ENCODE results near the gene SLC39A10. TPM values are rescaled to one million over a fixed set of nuclear protein-coding genes. Genes with fewer than 3 reads are reported as not detected.

The SLC39A10 gene
- polyA plus RNA-seq, 1 of the 3 experiments (the other 2 are of a cell fraction) = 12.3 TPM

- H3K4me3 ChIP-seq (ENCODE audit: low read depth in 2 of 2, low read length in 1 of 2) = no peak overlapping the region
- no peaks in the 10 kb centered on the region for H3K27me3 ChIP-seq (ENCODE audit: insufficient read depth)
- no peak overlapping the region for H3K9ac ChIP-seq
- no peaks in the 10 kb centered on the region for H3K9me2 ChIP-seq
- 69% methylated on average over 3 of the region's 3 CpGs for WGBS (ENCODE audit: low lambda C conversion rate)
- H3K27ac ChIP-seq (ENCODE audit: low read depth in 2 of 2, low read length in 1 of 2) = no peak overlapping the region
- H3K79me2 ChIP-seq (ENCODE audit: insufficient read depth) = no peaks in the 10 kb centered on the region
- no peaks in the 10 kb centered on the region for H3K36me3 ChIP-seq (replicated peaks in 1 of 2; ENCODE audit: control insufficient read depth in 1 of 2, insufficient read depth in 2 of 2, low read length in 1 of 2)
- H3K4me1 ChIP-seq (ENCODE audit: control insufficient read depth in 1 of 2, insufficient read depth in 2 of 2, low read depth in 1 of 2, low read length in 1 of 2) = no peaks in the 10 kb centered on the region
- no peak overlapping the region for H2AFZ ChIP-seq (ENCODE audit: low read depth)
- TF ChIP-seq SMC3 (IDR thresholded peaks at IDR 0.05; ENCODE audit: low read depth, low read length) = no peak
- TF ChIP-seq, protein P1, sequence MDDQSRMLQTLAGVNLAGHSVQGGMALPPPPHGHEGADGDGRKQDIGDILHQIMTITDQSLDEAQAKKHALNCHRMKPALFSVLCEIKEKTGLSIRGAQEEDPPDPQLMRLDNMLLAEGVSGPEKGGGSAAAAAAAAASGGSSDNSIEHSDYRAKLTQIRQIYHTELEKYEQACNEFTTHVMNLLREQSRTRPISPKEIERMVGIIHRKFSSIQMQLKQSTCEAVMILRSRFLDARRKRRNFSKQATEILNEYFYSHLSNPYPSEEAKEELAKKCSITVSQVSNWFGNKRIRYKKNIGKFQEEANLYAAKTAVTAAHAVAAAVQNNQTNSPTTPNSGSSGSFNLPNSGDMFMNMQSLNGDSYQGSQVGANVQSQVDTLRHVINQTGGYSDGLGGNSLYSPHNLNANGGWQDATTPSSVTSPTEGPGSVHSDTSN (IDR thresholded peaks at IDR 0.05) = no peak
- H3K4me2 ChIP-seq = no peak overlapping the region
- ChIA-PET CTCF (interaction anchor here (1.1 to 1.4 kb wide), 2 partner anchors 11 to 16 kb away, joined by 3 to 4 read pairs; no protein-coding TSS in a partner anchor), POLR2A (no interaction called here)
- no peak for DNase-seq
- H3F3A ChIP-seq (replicated peaks; ENCODE audit: insufficient read depth) = peaks cover 5% of the 10 kb centered on the region
- no peaks in the 10 kb centered on the region for H4K20me1 ChIP-seq (ENCODE audit: insufficient read depth)
- no peaks in the 10 kb centered on the region for H3K9me3 ChIP-seq
Measured at GRCh38 chr2:195758846-195759245, 101.8 kb downstream of the SLC39A10 start.

- no peaks in the 10 kb centered on the region for H3K36me3 ChIP-seq (replicated peaks in 1 of 2; ENCODE audit: control insufficient read depth in 1 of 2, insufficient read depth in 2 of 2, low read length in 1 of 2)
- 0 out of 2 replicates have a peak, but pooled peaks cover 4% of the 10 kb centered on the region for H3K9me3 ChIP-seq
- no peaks in the 10 kb centered on the region for H3K79me2 ChIP-seq (ENCODE audit: insufficient read depth)
- no peak overlapping the region for H3K27ac ChIP-seq (ENCODE audit: low read depth in 2 of 2, low read length in 1 of 2)
- H3K4me2 ChIP-seq = no peak overlapping the region
- POLR2A ChIA-PET = no interaction called here
- H3F3A ChIP-seq (replicated peaks; ENCODE audit: insufficient read depth) = peaks cover 5% of the 10 kb centered on the region
- H4K20me1 ChIP-seq (ENCODE audit: insufficient read depth) = no peaks in the 10 kb centered on the region
- WGBS (ENCODE audit: low lambda C conversion rate) = 100% methylated on average over 1 of the region's 1 CpG
- CTCF ChIA-PET = interaction anchor here (1.1 kb wide), 1 partner anchor 15 kb away, joined by 4 read pairs; no protein-coding TSS in a partner anchor
- no peaks in the 10 kb centered on the region for H3K27me3 ChIP-seq (ENCODE audit: insufficient read depth)
- H3K9me2 ChIP-seq = no peaks in the 10 kb centered on the region
- H3K4me3 ChIP-seq (ENCODE audit: low read depth in 2 of 2, low read length in 1 of 2) = no peak overlapping the region
- no peaks in the 10 kb centered on the region for H3K4me1 ChIP-seq (ENCODE audit: control insufficient read depth in 1 of 2, insufficient read depth in 2 of 2, low read depth in 1 of 2, low read length in 1 of 2)
- no peak for DNase-seq
- no peak overlapping the region for H3K9ac ChIP-seq
- H2AFZ ChIP-seq (ENCODE audit: low read depth) = no peak overlapping the region
- no peak for TF ChIP-seq GABPA (IDR thresholded peaks at IDR 0.05; ENCODE audit: low read depth)
- no peak for TF ChIP-seq IRF3 (IDR thresholded peaks at IDR 0.05; ENCODE audit: low read depth, low read length)
- no peak for TF ChIP-seq USF1 (IDR thresholded peaks at IDR 0.05; ENCODE audit: borderline replicate concordance, low read depth)
- TF ChIP-seq JUND (IDR thresholded peaks at IDR 0.05) = no peak
- TF ChIP-seq MAX (IDR thresholded peaks at IDR 0.05; ENCODE audit: low read depth) = no peak
- no peak for TF ChIP-seq POLR2AphosphoS5 (IDR thresholded peaks at IDR 0.05; ENCODE audit: low read depth, low read length)
- no peak for TF ChIP-seq FOSL2 (IDR thresholded peaks at IDR 0.05; ENCODE audit: borderline replicate concordance, low read depth)
- no peak for TF ChIP-seq GATA2 (CRISPR knock-in tag; IDR thresholded peaks at IDR 0.05)
- TF ChIP-seq USF2 (IDR thresholded peaks at IDR 0.05; ENCODE audit: borderline replicate concordance, low read depth, low read length) = no peak
- TF ChIP-seq EP300 (IDR thresholded peaks at IDR 0.05; ENCODE audit: borderline replicate concordance in 1 of 2, low read depth in 1 of 2, low read length in 1 of 2) = no peak
- TF ChIP-seq MEF2A (IDR thresholded peaks at IDR 0.05; ENCODE audit: borderline replicate concordance, low read depth) = no peak
- no peak for TF ChIP-seq SIN3A (IDR thresholded peaks at IDR 0.05; ENCODE audit: borderline replicate concordance, low read depth, low read length)
- TF ChIP-seq TAF1 (IDR thresholded peaks at IDR 0.05; ENCODE audit: borderline replicate concordance, low read depth, low read length) = no peak
- TF ChIP-seq, protein P2, sequence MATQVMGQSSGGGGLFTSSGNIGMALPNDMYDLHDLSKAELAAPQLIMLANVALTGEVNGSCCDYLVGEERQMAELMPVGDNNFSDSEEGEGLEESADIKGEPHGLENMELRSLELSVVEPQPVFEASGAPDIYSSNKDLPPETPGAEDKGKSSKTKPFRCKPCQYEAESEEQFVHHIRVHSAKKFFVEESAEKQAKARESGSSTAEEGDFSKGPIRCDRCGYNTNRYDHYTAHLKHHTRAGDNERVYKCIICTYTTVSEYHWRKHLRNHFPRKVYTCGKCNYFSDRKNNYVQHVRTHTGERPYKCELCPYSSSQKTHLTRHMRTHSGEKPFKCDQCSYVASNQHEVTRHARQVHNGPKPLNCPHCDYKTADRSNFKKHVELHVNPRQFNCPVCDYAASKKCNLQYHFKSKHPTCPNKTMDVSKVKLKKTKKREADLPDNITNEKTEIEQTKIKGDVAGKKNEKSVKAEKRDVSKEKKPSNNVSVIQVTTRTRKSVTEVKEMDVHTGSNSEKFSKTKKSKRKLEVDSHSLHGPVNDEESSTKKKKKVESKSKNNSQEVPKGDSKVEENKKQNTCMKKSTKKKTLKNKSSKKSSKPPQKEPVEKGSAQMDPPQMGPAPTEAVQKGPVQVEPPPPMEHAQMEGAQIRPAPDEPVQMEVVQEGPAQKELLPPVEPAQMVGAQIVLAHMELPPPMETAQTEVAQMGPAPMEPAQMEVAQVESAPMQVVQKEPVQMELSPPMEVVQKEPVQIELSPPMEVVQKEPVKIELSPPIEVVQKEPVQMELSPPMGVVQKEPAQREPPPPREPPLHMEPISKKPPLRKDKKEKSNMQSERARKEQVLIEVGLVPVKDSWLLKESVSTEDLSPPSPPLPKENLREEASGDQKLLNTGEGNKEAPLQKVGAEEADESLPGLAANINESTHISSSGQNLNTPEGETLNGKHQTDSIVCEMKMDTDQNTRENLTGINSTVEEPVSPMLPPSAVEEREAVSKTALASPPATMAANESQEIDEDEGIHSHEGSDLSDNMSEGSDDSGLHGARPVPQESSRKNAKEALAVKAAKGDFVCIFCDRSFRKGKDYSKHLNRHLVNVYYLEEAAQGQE (IDR thresholded peaks at IDR 0.05; ENCODE audit: low read depth, low read length) = no peak
- TF ChIP-seq CHD2 (IDR thresholded peaks at IDR 0.05; ENCODE audit: low read length, partially characterized antibody) = no peak
- TF ChIP-seq SMC3 (IDR thresholded peaks at IDR 0.05; ENCODE audit: low read depth, low read length) = no peak
Measured at GRCh38 chr2:195759877-195760276, 102.9 kb downstream of the SLC39A10 start.
